ENCODE measurements around the gene STXBP4.
"Not testable (repeated sequence)": the region's sequence is repeated elsewhere in the genome, so short reads cannot be mapped to it uniquely, and the experiment has no call there.

STXBP4 gene

GRCh38 chr17:55072898-55073297 lies 104.3 kb downstream of the STXBP4 start:
- no peaks in the 10 kb centered on the region for H3K79me1 ChIP-seq (ENCODE audit: low read length)
- H3K4me3 ChIP-seq (ENCODE audit: low read depth, low read length), result no peak overlapping the region
- H3K9me3 ChIP-seq (ENCODE audit: insufficient read depth, low read depth, low read length), result no peaks in the 10 kb centered on the region
- H3K4me2 ChIP-seq (ENCODE audit: low read length), result no peak overlapping the region
- no peak for DNase-seq
- H2BK12ac ChIP-seq (ENCODE audit: low read length), result no peak overlapping the region
- H3K4me1 ChIP-seq (ENCODE audit: control insufficient read depth in 1 of 2, insufficient read depth in 2 of 2, low read length in 2 of 2), result no peaks in the 10 kb centered on the region
- no peak overlapping the region for H3K27ac ChIP-seq (ENCODE audit: low read depth, low read length)
- H4K8ac ChIP-seq (ENCODE audit: low read depth, low read length), result no peak overlapping the region
- no CpG with 5 or more reads among the region's 4 CpGs for WGBS (ENCODE audit: extremely low coverage, insufficient coverage, insufficient read length)
- H3K18ac ChIP-seq (ENCODE audit: low read length), result no peak overlapping the region
- H2AFZ ChIP-seq (ENCODE audit: insufficient read depth, low read length, poor library complexity), result no peak overlapping the region
- no peaks in the 10 kb centered on the region for H3K79me2 ChIP-seq (ENCODE audit: control insufficient read depth, insufficient read depth, low read length, poor library complexity)
- H2BK120ac ChIP-seq (ENCODE audit: insufficient read depth, low read length, poor library complexity), result no peak overlapping the region
- no peak overlapping the region for H3K4ac ChIP-seq (ENCODE audit: low read depth, low read length)
- H2BK5ac ChIP-seq (ENCODE audit: low read depth, low read length, poor library complexity), result no peak overlapping the region
- no peak overlapping the region for H3K9ac ChIP-seq (ENCODE audit: low read length)
- no peaks in the 10 kb centered on the region for H3K27me3 ChIP-seq (ENCODE audit: insufficient read depth, low read length)
- no peak overlapping the region for H2AK5ac ChIP-seq (ENCODE audit: low read length)
- H3K36me3 ChIP-seq (ENCODE audit: control insufficient read depth in 1 of 2, insufficient read depth in 2 of 2, low read length in 2 of 2), result no peaks in the 10 kb centered on the region
- no peak overlapping the region for H4K12ac ChIP-seq (ENCODE audit: low read depth, low read length)
- H3K23ac ChIP-seq (ENCODE audit: low read length), result no peak overlapping the region
- no peak overlapping the region for H4K91ac ChIP-seq (ENCODE audit: low read depth, low read length)
- H3K14ac ChIP-seq (ENCODE audit: low read length), result no peak overlapping the region

- not testable (repeated sequence) for H2AFZ ChIP-seq (ENCODE audit: insufficient read depth, low read length, poor library complexity); H3K9me3 ChIP-seq (ENCODE audit: insufficient read depth, low read depth, low read length); H4K8ac ChIP-seq (ENCODE audit: low read depth, low read length); H3K9ac ChIP-seq (ENCODE audit: low read length); H3K27ac ChIP-seq (ENCODE audit: low read depth, low read length); H3K18ac ChIP-seq (ENCODE audit: low read length); H3K79me2 ChIP-seq (ENCODE audit: control insufficient read depth, insufficient read depth, low read length, poor library complexity); H3K14ac ChIP-seq (ENCODE audit: low read length); H3K4me2 ChIP-seq (ENCODE audit: low read length); H3K23ac ChIP-seq (ENCODE audit: low read length); H2AK5ac ChIP-seq (ENCODE audit: low read length); H4K91ac ChIP-seq (ENCODE audit: low read depth, low read length); H3K4me3 ChIP-seq (ENCODE audit: low read depth, low read length); H2BK12ac ChIP-seq (ENCODE audit: low read length); H3K36me3 ChIP-seq (ENCODE audit: control insufficient read depth in 1 of 2, insufficient read depth in 2 of 2, low read length in 2 of 2); H3K4me1 ChIP-seq (ENCODE audit: control insufficient read depth in 1 of 2, insufficient read depth in 2 of 2, low read length in 2 of 2); DNase-seq; H2BK120ac ChIP-seq (ENCODE audit: insufficient read depth, low read length, poor library complexity); H3K27me3 ChIP-seq (ENCODE audit: insufficient read depth, low read length); H3K4ac ChIP-seq (ENCODE audit: low read depth, low read length); H3K79me1 ChIP-seq (ENCODE audit: low read length); H4K12ac ChIP-seq (ENCODE audit: low read depth, low read length); H2BK5ac ChIP-seq (ENCODE audit: low read depth, low read length, poor library complexity)
- WGBS (ENCODE audit: extremely low coverage, insufficient coverage, insufficient read length), result no CpG with 5 or more reads among the region's 4 CpGs
Measured at GRCh38 chr17:55073467-55073866, 104.9 kb downstream of the STXBP4 start.

- Histone ChIP-seq H2BK5ac (ENCODE audit: low read depth, low read length, poor library complexity) (no peak overlapping the region), H4K12ac (ENCODE audit: low read depth, low read length) (no peak overlapping the region), H3K23ac (ENCODE audit: low read length) (no peak overlapping the region), H3K4ac (ENCODE audit: low read depth, low read length) (no peak overlapping the region), H3K27ac (ENCODE audit: low read depth, low read length) (no peak overlapping the region), H4K8ac (ENCODE audit: low read depth, low read length) (no peak overlapping the region), H3K4me3 (ENCODE audit: low read depth, low read length) (no peak overlapping the region), H3K9me3 (ENCODE audit: insufficient read depth, low read depth, low read length) (no peaks in the 10 kb centered on the region), H3K4me2 (ENCODE audit: low read length) (no peak overlapping the region), H2BK12ac (ENCODE audit: low read length) (no peak overlapping the region), H2AK5ac (ENCODE audit: low read length) (no peak overlapping the region), H3K36me3 (ENCODE audit: control insufficient read depth in 1 of 2, insufficient read depth in 2 of 2, low read length in 2 of 2) (peaks cover 0 to 3% of the 10 kb centered on the region in 2 experiments), H3K9ac (ENCODE audit: low read length) (no peak overlapping the region), H3K18ac (ENCODE audit: low read length) (no peak overlapping the region), H3K14ac (ENCODE audit: low read length) (no peak overlapping the region), H3K4me1 (ENCODE audit: control insufficient read depth in 1 of 2, insufficient read depth in 2 of 2, low read length in 2 of 2) (no peaks in the 10 kb centered on the region), H2BK120ac (ENCODE audit: insufficient read depth, low read length, poor library complexity) (no peak overlapping the region), H2AFZ (ENCODE audit: insufficient read depth, low read length, poor library complexity) (no peak overlapping the region), H4K91ac (ENCODE audit: low read depth, low read length) (no peak overlapping the region), H3K79me1 (ENCODE audit: low read length) (no peaks in the 10 kb centered on the region), H3K79me2 (ENCODE audit: control insufficient read depth, insufficient read depth, low read length, poor library complexity) (no peaks in the 10 kb centered on the region), H3K27me3 (ENCODE audit: insufficient read depth, low read length) (no peaks in the 10 kb centered on the region)
- no peak for DNase-seq
- no CpG with 5 or more reads among the region's 1 CpG for WGBS (ENCODE audit: extremely low coverage, insufficient coverage, insufficient read length)
Measured at GRCh38 chr17:55081559-55081958, 113.0 kb downstream of the STXBP4 start.

DNA sequence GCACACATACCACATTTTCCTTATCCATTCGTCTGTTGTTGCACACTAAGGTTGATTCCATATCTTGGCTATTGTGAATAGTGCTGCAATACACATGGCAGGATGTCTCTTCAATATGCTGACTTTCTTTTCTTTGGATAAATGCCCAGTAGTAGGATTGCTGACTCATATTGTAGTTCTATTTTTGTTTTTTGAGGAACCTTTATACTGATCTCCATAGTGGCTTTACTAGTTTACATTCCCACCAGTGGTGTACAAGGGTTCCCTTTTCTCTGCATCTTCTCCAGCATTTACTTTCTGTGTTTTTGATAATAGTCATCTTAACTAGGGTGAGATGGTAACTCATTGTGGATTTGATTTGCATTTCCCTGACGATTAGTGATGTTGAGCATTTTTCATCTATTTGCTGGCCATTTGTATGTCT lies 118.1 kb downstream of the STXBP4 start:
- Histone ChIP-seq H3K79me2 (ENCODE audit: control insufficient read depth, insufficient read depth, low read length, poor library complexity) (no peaks in the 10 kb centered on the region), H3K4me3 (ENCODE audit: low read depth, low read length) (no peak overlapping the region), H3K14ac (ENCODE audit: low read length) (no peak overlapping the region), H3K27ac (ENCODE audit: low read depth, low read length) (no peak overlapping the region), H3K27me3 (ENCODE audit: insufficient read depth, low read length) (no peaks in the 10 kb centered on the region), H2BK120ac (ENCODE audit: insufficient read depth, low read length, poor library complexity) (no peak overlapping the region), H4K8ac (ENCODE audit: low read depth, low read length) (no peak overlapping the region), H3K23ac (ENCODE audit: low read length) (no peak overlapping the region), H2BK5ac (ENCODE audit: low read depth, low read length, poor library complexity) (no peak overlapping the region), H3K4ac (ENCODE audit: low read depth, low read length) (no peak overlapping the region), H3K9ac (ENCODE audit: low read length) (no peak overlapping the region), H4K91ac (ENCODE audit: low read depth, low read length) (no peak overlapping the region), H3K9me3 (ENCODE audit: insufficient read depth, low read depth, low read length) (no peaks in the 10 kb centered on the region), H2BK12ac (ENCODE audit: low read length) (no peak overlapping the region), H3K18ac (ENCODE audit: low read length) (no peak overlapping the region), H4K12ac (ENCODE audit: low read depth, low read length) (no peak overlapping the region), H3K79me1 (ENCODE audit: low read length) (no peaks in the 10 kb centered on the region), H3K4me2 (ENCODE audit: low read length) (no peak overlapping the region), H2AFZ (ENCODE audit: insufficient read depth, low read length, poor library complexity) (no peak overlapping the region), H3K36me3 (ENCODE audit: control insufficient read depth in 1 of 2, insufficient read depth in 2 of 2, low read length in 2 of 2) (peaks cover 0 to 3% of the 10 kb centered on the region in 2 experiments), H2AK5ac (ENCODE audit: low read length) (no peak overlapping the region), H3K4me1 (ENCODE audit: control insufficient read depth in 1 of 2, insufficient read depth in 2 of 2, low read length in 2 of 2) (peaks cover 0 to 3% of the 10 kb centered on the region in 2 experiments)
- DNase-seq, result no peak
- WGBS (ENCODE audit: extremely low coverage, insufficient coverage, insufficient read length), result no CpG with 5 or more reads among the region's 2 CpGs

Measured in trophoblast cell (in vitro differentiated cells and primary cell).